Liver (tissue), 3 donors: Measurements from ENCODE around the gene BOLA2B.

Source experiments
- ATF3 ChIP-seq: IDR thresholded peaks from 2 replicates; pipeline ENCODE4 v1.6.1; 2016; ENCODE audit warnings: antibody characterized with exemption
- CTCF ChIP-seq: fragments of 150-350 bp; IDR thresholded peaks from 2 replicates; pipeline ENCODE4 v1.5.1; 2017; ENCODE audit warnings: improper control_type of control experiment, low read depth, low read length; ENCODE audit not compliant: missing input control
- EGR1 ChIP-seq, 2 donors: IDR thresholded peaks; 2 replicates each; pipeline ENCODE4 v1.6.1; 2016 to 2018; ENCODE audit warnings: antibody characterized with exemption in 2 of 2, low read depth in 2 of 2
- GABPA ChIP-seq, 2 donors: IDR thresholded peaks in 1 of 2; conservative IDR thresholded peaks in 1 of 2; 2 replicates each; pipeline ENCODE4 v1.6.1; 2016; ENCODE audit warnings: antibody characterized with exemption in 2 of 2, mild to moderate bottlenecking in 1 of 2, moderate library complexity in 1 of 2
- HNF4G ChIP-seq: IDR thresholded peaks from 2 replicates; pipeline ENCODE4 v1.6.1; 2016; ENCODE audit warnings: antibody characterized with exemption
- JUND ChIP-seq, 2 donors: IDR thresholded peaks; 2 replicates each; pipeline ENCODE4 v1.6.1; 2016; ENCODE audit warnings: antibody characterized with exemption in 2 of 2
- MAX ChIP-seq: IDR thresholded peaks from 2 replicates; pipeline ENCODE4 v1.6.1; 2016; ENCODE audit warnings: antibody characterized with exemption
- NR2F2 ChIP-seq: IDR thresholded peaks from 2 replicates; pipeline ENCODE4 v1.6.1; 2016; ENCODE audit warnings: antibody characterized with exemption
- REST ChIP-seq: IDR thresholded peaks from 2 replicates; pipeline ENCODE4 v1.6.1; 2016; ENCODE audit warnings: antibody characterized with exemption, mild to moderate bottlenecking
- RXRA ChIP-seq, 2 donors: IDR thresholded peaks; 2 replicates each; pipeline ENCODE4 v1.6.1; 2017 to 2018; ENCODE audit warnings: antibody characterized with exemption in 2 of 2, mild to moderate bottlenecking in 1 of 2
- SP1 ChIP-seq: IDR thresholded peaks from 2 replicates; pipeline ENCODE4 v1.6.1; 2018; ENCODE audit warnings: antibody characterized with exemption, mild to moderate bottlenecking
- TAF1 ChIP-seq: conservative IDR thresholded peaks from 2 replicates; pipeline ENCODE4 v1.6.1; 2016; ENCODE audit warnings: antibody characterized with exemption, mild to moderate bottlenecking
- YY1 ChIP-seq: IDR thresholded peaks from 2 replicates; pipeline ENCODE4 v1.6.1; 2016; ENCODE audit warnings: antibody characterized with exemption, mild to moderate bottlenecking
- donor health status: healthy.
- donor health status: healthy.

- TF ChIP-seq CTCF (no peak), GABPA (IDR thresholded peaks at IDR 0.05 in 1 of 2, conservative IDR thresholded peaks at IDR 0.05 in 1 of 2) (no peak), HNF4G (no peak), JUND (IDR thresholded peaks at IDR 0.05) (no peak), SP1 (no peak), NR2F2 (no peak), REST (no peak), EGR1 (IDR thresholded peaks at IDR 0.05; ENCODE audit: low read depth in 2 of 2) (no peak), YY1 (no peak), TAF1 (no peak), ATF3 (no peak), RXRA (IDR thresholded peaks at IDR 0.05) (no peak), MAX (no peak)
Measured at GRCh38 chr16:30145657-30146056, 47.8 kb downstream of the BOLA2B start.
